ENCODE results near the gene STBD1.
"Not testable (repeated sequence)": the region's sequence is repeated elsewhere in the genome, so short reads cannot be mapped to it uniquely, and the experiment has no call there.

The STBD1 gene

DNA sequence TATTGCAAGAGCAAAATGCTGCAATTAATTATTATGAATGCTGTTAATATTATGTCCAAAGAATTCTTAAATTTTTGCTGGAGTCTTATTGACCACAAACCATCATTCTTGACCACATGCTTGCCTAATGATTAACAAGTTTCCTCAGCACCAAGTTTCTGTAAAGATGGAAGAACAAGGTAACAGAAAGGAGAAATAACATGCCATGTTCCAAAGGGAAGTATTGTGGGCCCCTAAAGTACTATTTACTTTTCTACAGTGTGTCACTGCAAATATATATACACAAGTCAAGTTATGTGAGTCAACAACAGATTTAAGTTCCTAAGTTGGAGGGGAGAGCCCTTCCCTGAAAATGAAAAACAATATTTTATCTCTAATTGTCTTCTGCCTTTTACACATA is 34.5 kb upstream of the STBD1 start:
- Histone ChIP-seq H3K27me3 (ENCODE audit: control insufficient read depth in 5 of 5, insufficient read depth in 4 of 5, low read length in 5 of 5) (no peaks in the 10 kb centered on the region), H3K9ac (ENCODE audit: low read length in 5 of 5) (no peak overlapping the region), H3K9me3 (ENCODE audit: control insufficient read depth in 5 of 5, low read length in 5 of 5) (no peaks in the 10 kb centered on the region), H3K27ac (ENCODE audit: low read depth, low read length) (no peak overlapping the region), H3K4me1 (ENCODE audit: control insufficient read depth in 5 of 5, insufficient read depth in 5 of 5, low read length in 5 of 5) (peaks cover 0 to 28% (median 4%) of the 10 kb centered on the region in 5 donors), H3K36me3 (ENCODE audit: control insufficient read depth in 5 of 5, insufficient read depth in 5 of 5, low read length in 5 of 5) (peaks cover 0 to 3% (median 0%) of the 10 kb centered on the region in 5 donors), H3K4me3 (ENCODE audit: low read depth in 1 of 5, low read length in 5 of 5) (no peak overlapping the region)

DNA sequence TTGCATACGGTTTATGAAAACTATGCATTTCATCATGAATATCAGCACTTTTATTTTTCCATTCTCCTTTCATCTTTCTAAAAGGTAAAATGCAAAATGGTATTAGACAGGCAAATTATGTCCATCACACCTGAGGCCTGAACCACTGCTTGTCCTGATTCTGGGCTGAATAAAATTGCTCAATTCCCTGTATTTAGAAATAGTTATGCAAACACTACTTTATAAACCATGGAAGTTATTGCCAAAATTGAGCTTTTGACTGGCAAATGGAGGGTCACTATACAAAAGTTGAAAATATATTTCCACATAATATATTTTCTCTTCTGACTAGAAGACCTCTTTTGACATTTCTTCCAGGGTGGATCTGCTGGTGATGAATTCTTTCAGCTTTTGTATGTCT is 34.0 kb upstream of the STBD1 start:
- no peak overlapping the region for H3K9ac ChIP-seq (ENCODE audit: low read length in 5 of 5)
- no peaks in the 10 kb centered on the region for H3K27me3 ChIP-seq (ENCODE audit: control insufficient read depth in 5 of 5, insufficient read depth in 4 of 5, low read length in 5 of 5)
- peak overlapping the region; percentile 59 for H3K27ac ChIP-seq (ENCODE audit: low read depth, low read length)
- H3K9me3 ChIP-seq (ENCODE audit: control insufficient read depth in 5 of 5, low read length in 5 of 5) = no peaks in the 10 kb centered on the region
- peaks cover 0 to 28% (median 4%) of the 10 kb centered on the region in 5 donors for H3K4me1 ChIP-seq (ENCODE audit: control insufficient read depth in 5 of 5, insufficient read depth in 5 of 5, low read length in 5 of 5)
- peaks cover 0 to under 1% (median 0%) of the 10 kb centered on the region in 5 donors for H3K36me3 ChIP-seq (ENCODE audit: control insufficient read depth in 5 of 5, insufficient read depth in 5 of 5, low read length in 5 of 5)
- H3K4me3 ChIP-seq (ENCODE audit: low read depth in 1 of 5, low read length in 5 of 5) = no peak overlapping the region

DNA sequence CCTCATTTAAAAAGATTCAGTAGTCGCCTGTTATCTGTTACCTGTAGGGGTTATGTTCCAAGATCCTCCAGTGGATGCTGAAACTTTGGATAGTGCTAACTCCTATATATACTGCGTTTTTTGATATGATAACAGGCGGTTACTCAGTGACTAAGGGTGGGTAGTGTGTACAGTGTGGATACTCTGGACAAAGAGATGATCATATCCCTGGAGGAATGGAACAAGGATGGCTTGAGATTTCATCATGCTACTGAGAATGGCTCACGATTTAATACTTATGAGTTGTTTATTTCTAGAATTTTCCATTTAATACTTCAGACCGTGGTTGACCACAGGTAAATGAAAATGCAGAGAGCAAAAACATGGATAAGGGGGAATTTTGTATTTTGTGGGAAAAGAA is 33.5 kb upstream of the STBD1 start:
- Histone ChIP-seq H3K4me3 (ENCODE audit: low read depth in 1 of 5, low read length in 5 of 5) (no peak overlapping the region), H3K4me1 (ENCODE audit: control insufficient read depth in 5 of 5, insufficient read depth in 5 of 5, low read length in 5 of 5) (peaks cover 0 to 33% (median 6%) of the 10 kb centered on the region in 5 donors), H3K27me3 (ENCODE audit: control insufficient read depth in 5 of 5, insufficient read depth in 4 of 5, low read length in 5 of 5) (no peaks in the 10 kb centered on the region), H3K9ac (ENCODE audit: low read length in 5 of 5) (no peak overlapping the region), H3K27ac (ENCODE audit: low read depth, low read length) (peak overlapping the region; percentile 59), H3K36me3 (ENCODE audit: control insufficient read depth in 5 of 5, insufficient read depth in 5 of 5, low read length in 5 of 5) (no peaks in the 10 kb centered on the region), H3K9me3 (ENCODE audit: control insufficient read depth in 5 of 5, low read length in 5 of 5) (no peaks in the 10 kb centered on the region)

DNA sequence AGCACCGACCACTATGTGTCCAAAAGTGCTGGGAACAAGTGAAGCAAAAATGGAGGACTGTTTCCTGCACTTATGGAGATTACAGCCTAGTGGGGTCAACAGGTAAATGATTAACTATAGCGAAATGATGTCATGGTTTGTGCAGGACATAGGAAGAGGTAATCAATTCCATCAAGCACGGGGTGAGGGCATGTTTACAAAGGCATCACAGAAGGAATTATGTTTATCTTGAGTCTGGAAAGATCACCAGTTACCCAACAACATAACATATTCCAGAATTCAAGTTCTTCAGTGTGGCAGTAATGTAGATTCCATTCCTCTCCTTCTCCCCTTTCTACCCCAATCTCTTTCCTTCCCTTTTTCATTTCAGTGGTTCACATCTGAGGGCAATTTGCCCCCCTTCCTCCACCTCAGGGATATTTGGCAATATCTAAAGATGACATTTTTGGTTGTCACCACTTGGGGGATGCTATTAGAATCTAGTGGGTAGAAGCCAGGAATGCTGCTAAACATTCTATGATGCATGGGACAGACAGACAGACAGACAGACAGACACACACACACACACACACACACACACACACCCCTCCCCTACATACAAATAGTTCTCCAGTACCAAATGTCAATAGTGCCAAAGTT is 30.9 kb upstream of the STBD1 start:
- H3K9me3 ChIP-seq (ENCODE audit: control insufficient read depth in 5 of 5, low read length in 5 of 5) = no peaks in the 10 kb centered on the region

DNA sequence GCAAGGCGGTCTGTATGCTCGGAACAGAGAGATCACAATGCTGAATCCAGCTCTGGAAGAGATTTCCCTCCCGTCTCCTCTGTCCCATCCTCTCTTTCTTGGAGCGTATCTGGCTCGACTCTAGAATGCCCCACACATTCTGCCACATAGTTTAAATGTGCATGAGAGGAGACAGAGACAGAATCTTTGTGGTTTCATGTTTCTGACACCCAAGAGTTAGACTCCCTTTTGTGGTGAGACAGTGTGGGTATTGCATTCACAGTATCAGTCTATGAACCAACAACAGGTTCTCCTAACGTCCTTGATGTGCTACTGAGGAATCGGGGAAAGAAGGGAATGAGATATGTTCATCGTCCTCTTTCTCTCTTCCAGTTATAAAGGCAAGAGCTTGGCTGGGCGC is 29.7 kb upstream of the STBD1 start:
- peaks cover 5 to 62% (median 23%) of the 10 kb centered on the region in 5 donors for H3K4me1 ChIP-seq (ENCODE audit: control insufficient read depth in 5 of 5, insufficient read depth in 5 of 5, low read length in 5 of 5)
- no peaks in the 10 kb centered on the region for H3K9me3 ChIP-seq (ENCODE audit: control insufficient read depth in 5 of 5, low read length in 5 of 5)

More for the DNA sequence above, 30.9 kb upstream of the STBD1 start:
- Histone ChIP-seq H3K27ac (ENCODE audit: low read depth, low read length) (no peak overlapping the region), H3K4me3 (ENCODE audit: low read depth in 1 of 5, low read length in 5 of 5) (no peak overlapping the region), H3K36me3 (ENCODE audit: control insufficient read depth in 5 of 5, insufficient read depth in 5 of 5, low read length in 5 of 5) (no peaks in the 10 kb centered on the region), H3K27me3 (ENCODE audit: control insufficient read depth in 5 of 5, insufficient read depth in 4 of 5, low read length in 5 of 5) (no peaks in the 10 kb centered on the region), H3K4me1 (ENCODE audit: control insufficient read depth in 5 of 5, insufficient read depth in 5 of 5, low read length in 5 of 5) (peaks cover 2 to 55% (median 14%) of the 10 kb centered on the region in 5 donors), H3K9ac (ENCODE audit: low read length in 5 of 5) (no peak overlapping the region)

DNA sequence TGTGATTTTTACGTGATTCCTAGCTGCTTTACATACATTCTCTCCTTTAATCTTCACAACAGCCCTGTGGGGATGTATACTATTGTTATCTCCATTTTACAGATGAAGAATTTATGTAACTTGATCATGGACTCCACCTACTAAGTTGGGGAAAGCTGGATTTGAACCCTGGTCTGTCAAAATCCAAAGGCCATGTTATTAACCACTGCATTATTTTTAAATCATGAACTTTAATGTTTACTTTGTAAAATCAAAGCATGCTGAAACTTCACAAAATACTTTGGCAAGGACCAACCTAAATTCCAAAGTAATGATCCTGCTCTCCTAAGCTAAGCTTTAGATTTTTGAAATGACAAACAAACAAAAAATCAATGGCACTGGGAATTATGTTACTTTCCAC is 28.9 kb upstream of the STBD1 start:
- Histone ChIP-seq H3K9ac (ENCODE audit: low read length in 5 of 5) (no peak overlapping the region), H3K4me3 (ENCODE audit: low read depth in 1 of 5, low read length in 5 of 5) (no peak overlapping the region), H3K4me1 (ENCODE audit: control insufficient read depth in 5 of 5, insufficient read depth in 5 of 5, low read length in 5 of 5) (peaks cover 5 to 57% (median 23%) of the 10 kb centered on the region in 5 donors), H3K9me3 (ENCODE audit: control insufficient read depth in 5 of 5, low read length in 5 of 5) (no peaks in the 10 kb centered on the region), H3K36me3 (ENCODE audit: control insufficient read depth in 5 of 5, insufficient read depth in 5 of 5, low read length in 5 of 5) (no peaks in the 10 kb centered on the region), H3K27me3 (ENCODE audit: control insufficient read depth in 5 of 5, insufficient read depth in 4 of 5, low read length in 5 of 5) (no peaks in the 10 kb centered on the region), H3K27ac (ENCODE audit: low read depth, low read length) (peak overlapping the region; percentile 66)

More for the DNA sequence above, 29.7 kb upstream of the STBD1 start:
- Histone ChIP-seq H3K36me3 (ENCODE audit: control insufficient read depth in 5 of 5, insufficient read depth in 5 of 5, low read length in 5 of 5) (no peaks in the 10 kb centered on the region), H3K27ac (ENCODE audit: low read depth, low read length) (no peak overlapping the region), H3K27me3 (ENCODE audit: control insufficient read depth in 5 of 5, insufficient read depth in 4 of 5, low read length in 5 of 5) (no peaks in the 10 kb centered on the region), H3K9ac (ENCODE audit: low read length in 5 of 5) (no peak overlapping the region), H3K4me3 (ENCODE audit: low read depth in 1 of 5, low read length in 5 of 5) (no peak overlapping the region)

DNA sequence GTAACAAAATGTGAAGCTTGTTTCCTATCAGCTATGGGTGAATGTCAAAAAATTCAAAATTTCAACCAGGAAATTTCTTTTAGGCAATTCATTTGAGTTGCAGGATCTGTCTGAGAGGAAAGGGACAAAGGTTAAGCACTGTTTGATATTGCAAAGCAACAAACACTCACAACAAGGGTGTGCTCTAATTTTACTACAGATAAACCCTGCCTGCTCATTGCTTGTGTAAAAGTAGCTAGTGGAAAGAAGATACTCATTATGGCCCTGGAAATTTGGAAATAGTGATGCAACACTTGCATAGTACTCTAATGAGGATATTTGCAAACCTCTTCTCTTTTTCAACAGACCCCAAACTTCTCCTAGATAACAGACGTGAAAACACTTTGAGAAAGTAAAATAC is 27.9 kb upstream of the STBD1 start:
- H3K9ac ChIP-seq (ENCODE audit: low read length in 5 of 5) = no peak overlapping the region
- H3K9me3 ChIP-seq (ENCODE audit: control insufficient read depth in 5 of 5, low read length in 5 of 5) = no peaks in the 10 kb centered on the region
- no peaks in the 10 kb centered on the region for H3K36me3 ChIP-seq (ENCODE audit: control insufficient read depth in 5 of 5, insufficient read depth in 5 of 5, low read length in 5 of 5)
- peak overlapping the region; percentile 66 for H3K27ac ChIP-seq (ENCODE audit: low read depth, low read length)
- H3K4me3 ChIP-seq (ENCODE audit: low read depth in 1 of 5, low read length in 5 of 5) = no peak overlapping the region
- no peaks in the 10 kb centered on the region for H3K27me3 ChIP-seq (ENCODE audit: control insufficient read depth in 5 of 5, insufficient read depth in 4 of 5, low read length in 5 of 5)
- H3K4me1 ChIP-seq (ENCODE audit: control insufficient read depth in 5 of 5, insufficient read depth in 5 of 5, low read length in 5 of 5) = peaks cover 5 to 53% (median 23%) of the 10 kb centered on the region in 5 donors

DNA sequence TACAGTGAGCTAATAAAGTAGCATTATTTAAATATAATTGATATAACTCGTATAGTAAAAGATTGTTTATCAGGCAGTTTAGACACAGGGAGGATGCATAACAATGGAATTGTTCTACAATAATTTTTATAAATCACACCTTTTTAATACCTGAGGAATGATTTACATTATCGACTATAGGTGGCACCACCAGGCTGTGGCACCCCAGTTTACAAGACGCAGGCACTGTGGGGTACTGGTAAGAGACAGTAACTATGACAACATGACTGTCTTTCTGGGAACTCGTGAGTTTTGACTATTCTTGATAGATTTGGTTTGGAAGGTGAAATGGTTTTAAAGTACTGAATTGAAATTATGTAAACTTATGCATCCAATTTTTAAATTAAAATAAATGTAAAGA is 27.1 kb upstream of the STBD1 start:
- peak overlapping the region; percentile 66 for H3K27ac ChIP-seq (ENCODE audit: low read depth, low read length)
- peaks cover 5 to 52% (median 23%) of the 10 kb centered on the region in 5 donors for H3K4me1 ChIP-seq (ENCODE audit: control insufficient read depth in 5 of 5, insufficient read depth in 5 of 5, low read length in 5 of 5)

DNA sequence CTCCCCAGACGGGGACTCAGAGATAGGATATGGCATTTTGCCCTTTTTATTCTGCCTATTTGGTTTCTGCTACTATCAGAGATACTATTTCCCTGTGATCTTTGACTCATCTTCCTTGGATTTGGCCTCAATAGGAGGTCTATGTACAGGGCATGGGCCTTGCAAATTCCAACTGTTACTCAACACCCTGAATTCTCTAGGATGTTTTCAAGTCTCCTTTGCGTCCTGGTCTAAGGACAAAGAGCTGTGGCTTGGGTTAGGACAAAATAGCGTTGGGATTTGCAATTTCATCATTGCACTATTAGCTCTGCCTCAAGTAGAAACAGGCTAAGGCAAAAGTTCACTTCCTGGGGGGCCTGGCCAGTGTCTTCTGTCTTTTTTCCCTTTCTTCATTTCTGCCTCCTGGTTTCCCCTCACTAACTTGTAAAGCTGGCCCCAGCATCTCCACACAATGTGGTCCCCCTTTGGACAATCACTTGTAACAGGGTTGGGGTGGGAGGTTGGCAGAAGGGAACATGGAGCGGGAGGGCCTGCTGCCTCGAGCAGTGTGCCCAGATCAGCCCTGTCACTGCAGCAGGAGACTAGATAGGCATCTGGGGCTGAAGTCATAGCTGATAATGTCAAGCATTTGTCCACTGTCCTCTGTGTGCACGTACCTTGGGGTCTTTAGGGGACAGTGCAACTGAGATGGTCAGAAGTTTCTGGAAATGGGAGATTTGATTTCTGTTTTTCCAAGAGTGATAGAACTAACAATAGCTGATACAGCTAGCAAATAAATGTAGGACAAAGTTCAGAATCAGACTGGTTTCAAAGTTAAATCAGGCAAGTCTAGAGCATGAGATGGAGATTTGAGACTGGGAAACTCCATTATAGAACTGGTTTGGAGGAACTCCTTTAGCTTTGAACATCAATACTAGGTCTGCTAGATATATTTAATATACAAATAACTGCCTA is 25.8 kb upstream of the STBD1 start:
- Histone ChIP-seq H3K4me3 (ENCODE audit: low read depth in 1 of 5, low read length in 5 of 5) (no peak overlapping the region), H3K9ac (ENCODE audit: low read length in 5 of 5) (no peak overlapping the region), H3K36me3 (ENCODE audit: control insufficient read depth in 5 of 5, insufficient read depth in 5 of 5, low read length in 5 of 5) (no peaks in the 10 kb centered on the region), H3K9me3 (ENCODE audit: control insufficient read depth in 5 of 5, low read length in 5 of 5) (no peaks in the 10 kb centered on the region), H3K27ac (ENCODE audit: low read depth, low read length) (peak overlapping the region; percentile 66), H3K27me3 (ENCODE audit: control insufficient read depth in 5 of 5, insufficient read depth in 4 of 5, low read length in 5 of 5) (no peaks in the 10 kb centered on the region), H3K4me1 (ENCODE audit: control insufficient read depth in 5 of 5, insufficient read depth in 5 of 5, low read length in 5 of 5) (peaks cover 5 to 40% (median 20%) of the 10 kb centered on the region in 5 donors)

More for the DNA sequence above, 27.1 kb upstream of the STBD1 start:
- Histone ChIP-seq H3K9ac (ENCODE audit: low read length in 5 of 5) (no peak overlapping the region), H3K27me3 (ENCODE audit: control insufficient read depth in 5 of 5, insufficient read depth in 4 of 5, low read length in 5 of 5) (no peaks in the 10 kb centered on the region), H3K4me3 (ENCODE audit: low read depth in 1 of 5, low read length in 5 of 5) (no peak overlapping the region), H3K36me3 (ENCODE audit: control insufficient read depth in 5 of 5, insufficient read depth in 5 of 5, low read length in 5 of 5) (no peaks in the 10 kb centered on the region), H3K9me3 (ENCODE audit: control insufficient read depth in 5 of 5, low read length in 5 of 5) (no peaks in the 10 kb centered on the region)

DNA sequence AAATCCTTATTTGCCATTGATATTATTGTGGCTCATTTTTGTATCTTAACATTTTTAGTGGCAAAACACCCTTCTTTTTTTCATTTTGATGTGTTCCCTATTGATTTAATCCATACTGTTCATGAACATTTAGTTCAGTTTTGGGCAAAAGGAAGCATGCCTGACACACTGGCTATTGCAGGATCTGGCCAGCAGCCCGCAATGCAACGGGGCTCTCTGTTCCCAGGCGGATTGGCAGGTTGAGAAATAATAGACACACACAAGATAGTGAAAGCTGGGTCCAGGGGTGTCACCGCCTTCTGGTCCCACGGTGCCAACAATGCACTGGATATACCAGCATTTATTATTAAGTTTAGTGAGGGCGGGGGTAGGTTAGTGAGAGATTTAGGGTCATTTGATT is 24.9 kb upstream of the STBD1 start:
- not testable (repeated sequence) for H3K4me3 ChIP-seq (ENCODE audit: low read depth in 1 of 5, low read length in 5 of 5); H3K9me3 ChIP-seq (ENCODE audit: control insufficient read depth in 5 of 5, low read length in 5 of 5); H3K36me3 ChIP-seq (ENCODE audit: control insufficient read depth in 5 of 5, insufficient read depth in 5 of 5, low read length in 5 of 5); H3K9ac ChIP-seq (ENCODE audit: low read length in 5 of 5); H3K27me3 ChIP-seq (ENCODE audit: control insufficient read depth in 5 of 5, insufficient read depth in 4 of 5, low read length in 5 of 5)
- Histone ChIP-seq H3K27ac (ENCODE audit: low read depth, low read length) (peak overlapping the region; percentile 41), H3K4me1 (ENCODE audit: control insufficient read depth in 5 of 5, insufficient read depth in 5 of 5, low read length in 5 of 5) (peaks cover 5 to 36% (median 19%) of the 10 kb centered on the region in 5 donors)

Data from subcutaneous abdominal adipose tissue (tissue), 5 donors.